ENCODE measurements around the gene DNASE1L1. TPM values are rescaled to one million over a fixed set of nuclear protein-coding genes. Genes with fewer than 3 reads are reported as not detected.

DNASE1L1 gene
- polyA plus RNA-seq, 3 donors from 2014 or later: 14.1 to 21.1 (median 17.8) TPM

DNA sequence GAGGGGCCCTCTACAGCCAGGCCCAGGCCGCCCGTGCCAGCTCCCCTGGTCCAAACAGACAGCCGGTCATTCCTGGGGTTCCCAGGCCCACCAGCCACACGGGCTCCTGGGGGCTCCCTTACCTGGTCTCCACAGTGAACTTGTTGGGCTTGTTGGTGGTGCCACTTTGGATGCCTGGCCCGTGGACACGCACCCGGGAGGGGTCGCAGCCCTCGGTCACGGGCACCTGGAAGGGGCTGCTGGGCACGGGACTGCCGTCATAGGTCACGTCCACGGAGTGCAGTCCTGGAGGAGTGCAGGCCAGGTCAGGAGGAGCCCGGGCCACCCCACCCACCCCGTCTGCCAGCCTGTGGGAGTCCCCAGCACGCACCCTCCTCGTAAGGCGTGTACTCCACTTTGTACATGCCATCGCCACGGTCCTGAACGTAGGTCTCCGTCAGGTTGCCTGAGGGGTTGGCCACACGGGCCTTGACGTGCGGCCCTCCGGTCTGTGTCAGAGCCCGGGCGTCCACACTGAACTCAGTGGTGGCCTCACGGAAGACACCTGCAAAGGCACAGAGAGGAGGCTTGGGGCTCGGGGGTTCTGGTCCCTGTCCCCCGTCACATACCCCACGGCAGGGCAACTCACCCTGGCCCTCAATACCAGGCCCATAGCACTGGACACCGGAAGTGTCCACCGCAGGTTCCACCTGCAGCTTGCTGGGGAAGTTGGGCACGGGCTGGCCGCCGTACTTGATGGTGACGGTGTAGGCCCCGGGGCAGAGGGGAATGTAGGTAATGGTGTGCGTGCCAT, 49.5 kb downstream of the DNASE1L1 start:
- DNase-seq: peak in 1 of 3 donors; percentile 2
- Mint-ChIP-seq H3K27me3 (ENCODE audit: low read depth in 3 of 3) (peaks cover 47 to 63% (median 54%) of the 10 kb centered on the region in 3 donors), H3K27ac (peak overlapping the region in 4 of 6 donors; percentile 4 to 62 (median 18)), H3K4me3 (no peak overlapping the region), H3K36me3 (peaks cover 3 to 24% (median 4%) of the 10 kb centered on the region in 3 donors), H3K9me3 (no peaks in the 10 kb centered on the region), H3K4me1 (peaks cover 34 to 53% of the 10 kb centered on the region in 2 donors)

DNA sequence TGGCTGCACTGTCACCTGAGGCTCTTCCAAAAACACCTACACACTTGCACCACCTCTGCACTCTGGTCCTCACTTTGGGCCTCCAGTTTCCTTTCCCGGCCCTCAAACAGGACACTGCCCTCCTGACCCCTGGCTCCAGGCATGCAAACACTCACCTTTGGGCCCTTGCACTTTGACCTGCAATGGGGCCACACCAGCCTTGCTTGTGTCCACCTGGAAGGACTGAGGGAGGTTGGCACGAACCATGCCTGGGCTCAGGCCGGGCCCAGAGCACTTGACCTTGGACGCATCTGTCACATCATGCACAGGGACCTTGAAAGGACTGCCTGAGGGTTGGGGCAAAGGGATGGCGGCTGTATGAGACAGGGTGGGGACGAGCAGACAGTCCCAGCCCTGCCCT, 50.2 kb downstream of the DNASE1L1 start:
- Mint-ChIP-seq H3K4me1 (peaks cover 34 to 55% of the 10 kb centered on the region in 2 donors), H3K4me3 (peak overlapping the region in 2 of 5 donors; percentile 33 to 45), H3K36me3 (peaks cover 3 to 25% (median 4%) of the 10 kb centered on the region in 3 donors), H3K9me3 (no peaks in the 10 kb centered on the region), H3K27me3 (ENCODE audit: low read depth in 3 of 3) (peaks cover 43 to 55% (median 50%) of the 10 kb centered on the region in 3 donors), H3K27ac (peak overlapping the region; percentile 73 to 82 (median 77))
- DNase-seq: peak in 1 of 3 donors; percentile 0

DNA sequence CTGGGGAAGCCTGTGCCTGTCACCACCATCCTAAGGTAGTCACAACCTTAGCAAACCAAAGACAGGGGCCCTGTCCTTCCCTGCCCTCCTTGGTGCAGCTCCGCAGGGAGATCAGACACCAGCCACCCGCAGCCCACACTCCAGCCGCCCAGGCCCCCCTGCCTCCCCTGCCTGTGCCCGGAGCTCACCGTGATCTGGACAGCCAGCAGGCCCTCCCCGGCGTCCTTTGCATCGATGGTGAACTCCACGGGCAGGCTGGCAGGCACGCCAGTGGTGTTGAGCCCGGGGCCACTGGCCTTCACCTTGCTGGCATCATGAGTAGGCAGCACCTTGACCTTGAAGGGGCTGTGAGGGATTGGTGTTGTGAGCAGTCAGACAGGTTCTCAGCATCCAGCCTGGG, 51.0 kb downstream of the DNASE1L1 start:
- peaks cover 34 to 61% of the 10 kb centered on the region in 2 donors for H3K4me1 Mint-ChIP-seq
- peak overlapping the region in 5 of 6 donors; percentile 40 to 78 (median 77) for H3K27ac Mint-ChIP-seq
- H3K4me3 Mint-ChIP-seq: no peak overlapping the region
- peaks cover 3 to 24% (median 4%) of the 10 kb centered on the region in 3 donors for H3K36me3 Mint-ChIP-seq
- DNase-seq: no peak
- H3K9me3 Mint-ChIP-seq: no peaks in the 10 kb centered on the region
- H3K27me3 Mint-ChIP-seq (ENCODE audit: low read depth in 3 of 3): peaks cover 41 to 60% (median 53%) of the 10 kb centered on the region in 3 donors

DNA sequence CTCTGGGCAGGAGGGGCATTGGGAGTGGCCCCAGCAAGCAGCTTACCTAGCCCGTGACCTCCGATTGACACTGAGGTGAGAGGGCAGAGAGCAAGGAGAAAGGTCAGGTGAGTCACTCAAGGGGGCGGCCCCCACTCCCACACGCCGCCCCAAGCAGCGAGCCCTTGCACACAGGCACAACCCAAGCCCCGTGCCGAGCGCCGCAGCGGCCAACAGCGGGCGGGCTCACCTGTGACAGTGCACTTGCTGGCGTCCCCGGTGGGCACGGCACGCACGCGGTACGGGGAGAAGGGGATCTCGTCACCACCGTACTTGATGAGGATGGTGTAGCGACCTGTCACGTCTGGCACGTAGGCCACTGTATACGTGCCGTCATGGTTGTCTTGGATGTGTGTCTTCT, 51.8 kb downstream of the DNASE1L1 start:
- peak overlapping the region in 1 of 5 donors; percentile 41 for H3K4me3 Mint-ChIP-seq

DNA sequence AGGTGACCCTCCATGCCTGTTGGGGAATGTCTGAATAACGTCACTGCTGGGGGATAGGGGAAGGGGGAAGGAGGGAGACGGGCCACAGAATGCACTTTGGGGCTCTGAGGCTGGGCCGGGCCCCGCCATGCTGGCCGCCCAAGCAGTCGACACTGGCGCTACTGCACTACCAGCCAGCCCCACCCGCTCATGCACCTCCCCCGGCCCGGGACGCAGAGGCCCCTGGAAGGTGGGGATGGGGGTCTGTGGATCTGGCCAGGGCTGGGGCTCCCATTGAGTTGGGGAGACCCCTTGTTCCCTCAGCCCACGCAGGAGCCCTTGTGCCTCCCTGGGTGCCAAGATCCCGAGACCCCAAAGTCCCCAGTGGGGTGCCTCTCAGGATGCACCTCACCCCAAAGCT, 52.5 kb downstream of the DNASE1L1 start:
- peak overlapping the region; percentile 14 to 93 (median 76) for H3K27ac Mint-ChIP-seq

More for the DNA sequence above, 51.8 kb downstream of the DNASE1L1 start:
- H3K27me3 Mint-ChIP-seq (ENCODE audit: low read depth in 3 of 3): peaks cover 40 to 63% (median 56%) of the 10 kb centered on the region in 3 donors
- peaks cover 36 to 66% of the 10 kb centered on the region in 2 donors for H3K4me1 Mint-ChIP-seq
- peak overlapping the region; percentile 44 to 76 (median 62) for H3K27ac Mint-ChIP-seq
- peaks cover 3 to 20% (median 4%) of the 10 kb centered on the region in 3 donors for H3K36me3 Mint-ChIP-seq
- no peaks in the 10 kb centered on the region for H3K9me3 Mint-ChIP-seq
- peak in 1 of 3 donors; percentile 7 for DNase-seq

DNA sequence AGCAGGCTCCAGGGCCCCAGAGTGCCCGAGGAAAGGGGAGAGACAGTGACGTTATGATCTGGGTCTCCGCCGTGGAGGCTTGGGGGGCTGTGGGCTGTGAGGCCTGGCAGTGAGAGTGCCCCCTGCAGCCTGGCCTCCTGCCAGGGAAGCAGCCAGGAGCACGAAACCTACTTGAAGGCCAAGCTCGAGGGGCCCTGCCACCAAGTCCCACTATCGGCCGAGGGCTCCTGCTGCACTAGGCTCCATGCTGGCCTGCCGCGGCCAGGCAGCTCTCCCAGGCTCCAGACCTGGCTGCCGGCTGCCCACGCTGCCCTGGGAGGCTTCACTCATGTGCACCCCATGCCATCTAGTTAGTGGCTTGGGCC, 53.3 kb downstream of the DNASE1L1 start:
- H3K27ac Mint-ChIP-seq: peak overlapping the region; percentile 55 to 93 (median 76)

More for the DNA sequence above, 52.5 kb downstream of the DNASE1L1 start:
- peaks cover 3 to 23% (median 4%) of the 10 kb centered on the region in 3 donors for H3K36me3 Mint-ChIP-seq
- peak in 1 of 3 donors; percentile 1 for DNase-seq
- H3K27me3 Mint-ChIP-seq (ENCODE audit: low read depth in 3 of 3): peaks cover 44 to 68% (median 61%) of the 10 kb centered on the region in 3 donors
- H3K9me3 Mint-ChIP-seq: no peaks in the 10 kb centered on the region
- H3K4me1 Mint-ChIP-seq: peaks cover 41 to 71% of the 10 kb centered on the region in 2 donors
- H3K4me3 Mint-ChIP-seq: peak overlapping the region in 2 of 5 donors; percentile 29 to 49

DNA sequence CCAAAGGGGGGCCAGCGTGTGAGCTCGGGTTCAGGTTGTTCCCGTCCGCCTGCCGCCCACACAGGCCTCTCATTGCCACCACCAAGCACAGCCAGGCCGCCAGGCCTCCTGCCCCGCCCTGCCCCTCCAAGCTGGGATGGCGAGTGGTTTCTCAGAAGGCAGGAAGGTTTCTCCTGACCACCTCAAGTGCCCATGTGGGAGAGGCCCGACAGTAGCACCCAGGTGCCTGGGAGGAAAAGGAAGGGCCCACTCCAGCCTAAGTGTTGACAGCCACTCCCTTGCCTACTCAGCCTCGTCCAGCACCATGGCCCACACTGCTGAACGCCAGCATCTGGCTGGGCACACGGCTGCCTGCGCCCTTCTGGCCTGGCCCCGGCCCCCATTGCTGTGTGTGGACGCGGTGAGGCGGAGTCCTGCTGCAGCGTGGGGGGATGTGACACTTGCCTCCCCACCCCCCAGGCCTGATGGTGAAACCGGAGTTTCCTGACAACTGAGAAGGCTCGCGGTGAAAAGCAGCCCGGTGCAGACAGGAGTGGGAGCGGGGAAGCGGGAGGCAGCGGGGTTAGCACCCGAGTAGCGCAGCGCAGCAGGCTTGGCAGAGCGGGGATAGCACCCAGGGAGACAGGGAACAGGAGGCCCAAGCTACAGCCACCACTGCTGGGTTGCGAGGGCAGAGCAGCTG, 53.8 kb downstream of the DNASE1L1 start:
- Mint-ChIP-seq H3K27me3 (ENCODE audit: low read depth in 3 of 3) (peaks cover 38 to 66% (median 64%) of the 10 kb centered on the region in 3 donors), H3K4me1 (peaks cover 45 to 74% of the 10 kb centered on the region in 2 donors), H3K27ac (peak overlapping the region in 5 of 6 donors; percentile 53 to 79 (median 66)), H3K36me3 (peaks cover 0 to 19% (median 3%) of the 10 kb centered on the region in 3 donors), H3K9me3 (no peaks in the 10 kb centered on the region), H3K4me3 (no peak overlapping the region)
- peak; percentile 18 to 36 (median 36) for DNase-seq

More for the DNA sequence above, 53.3 kb downstream of the DNASE1L1 start:
- Mint-ChIP-seq H3K27me3 (ENCODE audit: low read depth in 3 of 3) (peaks cover 42 to 66% (median 61%) of the 10 kb centered on the region in 3 donors), H3K36me3 (peaks cover under 1 to 19% (median 3%) of the 10 kb centered on the region in 3 donors), H3K9me3 (no peaks in the 10 kb centered on the region), H3K4me1 (peaks cover 41 to 72% of the 10 kb centered on the region in 2 donors), H3K4me3 (no peak overlapping the region)
- DNase-seq: peak in 1 of 3 donors; percentile 27

DNA sequence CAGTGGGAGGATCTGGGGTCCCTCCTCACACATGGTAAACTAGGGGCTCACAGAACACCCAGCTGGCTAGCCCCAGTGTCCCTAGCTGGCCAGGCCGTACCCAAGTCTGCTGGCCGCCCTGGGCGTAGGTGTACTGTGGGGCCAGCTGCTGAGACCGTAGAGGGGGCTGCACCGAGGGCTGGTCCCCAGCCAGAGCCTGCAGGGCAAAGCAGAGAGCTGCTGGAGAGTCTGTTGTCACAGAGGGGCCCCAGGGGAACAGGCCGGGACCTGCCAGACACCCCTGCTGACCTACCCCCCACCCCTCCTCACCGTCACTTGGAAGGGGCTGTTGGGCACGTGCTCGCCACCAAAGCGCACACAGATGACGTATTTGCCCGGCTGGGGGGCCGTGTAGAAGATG, 54.5 kb downstream of the DNASE1L1 start:
- Mint-ChIP-seq H3K27me3 (ENCODE audit: low read depth in 3 of 3) (peaks cover 33 to 67% (median 64%) of the 10 kb centered on the region in 3 donors), H3K27ac (peak overlapping the region in 5 of 6 donors; percentile 55 to 92 (median 75)), H3K9me3 (no peaks in the 10 kb centered on the region), H3K36me3 (peaks cover 0 to 19% (median 3%) of the 10 kb centered on the region in 3 donors), H3K4me1 (peaks cover 52 to 78% of the 10 kb centered on the region in 2 donors), H3K4me3 (peak overlapping the region in 1 of 5 donors; percentile 21)
- peak in 1 of 3 donors; percentile 13 for DNase-seq

DNA sequence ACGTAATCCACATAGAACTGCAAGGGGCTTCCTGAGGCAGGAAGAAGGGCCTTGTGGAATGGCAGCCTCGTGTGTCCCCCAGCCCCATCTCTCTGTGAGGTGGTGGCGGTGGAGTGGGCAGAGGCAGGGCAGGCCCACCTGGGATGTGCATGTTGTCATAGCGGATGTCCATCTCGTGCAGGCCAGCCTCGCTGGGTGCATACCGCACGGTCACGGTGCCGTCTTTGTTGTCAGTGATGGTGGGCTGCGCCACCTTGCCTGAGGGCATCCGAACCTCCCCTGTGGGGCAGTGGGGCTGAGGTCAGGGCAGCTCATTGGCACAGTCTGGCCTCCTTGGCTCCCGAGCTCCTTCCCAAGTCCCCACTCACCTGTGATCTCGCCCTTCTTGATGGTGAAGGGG, 55.0 kb downstream of the DNASE1L1 start:
- Mint-ChIP-seq H3K4me3 (peak overlapping the region in 2 of 5 donors; percentile 21), H3K27ac (peak overlapping the region; percentile 61 to 95 (median 76)), H3K36me3 (peaks cover 0 to 19% (median 3%) of the 10 kb centered on the region in 3 donors), H3K27me3 (ENCODE audit: low read depth in 3 of 3) (peaks cover 38 to 68% (median 65%) of the 10 kb centered on the region in 3 donors), H3K4me1 (peaks cover 57 to 83% of the 10 kb centered on the region in 2 donors), H3K9me3 (no peaks in the 10 kb centered on the region)
- DNase-seq: peak in 2 of 3 donors; percentile 12 to 13

DNA sequence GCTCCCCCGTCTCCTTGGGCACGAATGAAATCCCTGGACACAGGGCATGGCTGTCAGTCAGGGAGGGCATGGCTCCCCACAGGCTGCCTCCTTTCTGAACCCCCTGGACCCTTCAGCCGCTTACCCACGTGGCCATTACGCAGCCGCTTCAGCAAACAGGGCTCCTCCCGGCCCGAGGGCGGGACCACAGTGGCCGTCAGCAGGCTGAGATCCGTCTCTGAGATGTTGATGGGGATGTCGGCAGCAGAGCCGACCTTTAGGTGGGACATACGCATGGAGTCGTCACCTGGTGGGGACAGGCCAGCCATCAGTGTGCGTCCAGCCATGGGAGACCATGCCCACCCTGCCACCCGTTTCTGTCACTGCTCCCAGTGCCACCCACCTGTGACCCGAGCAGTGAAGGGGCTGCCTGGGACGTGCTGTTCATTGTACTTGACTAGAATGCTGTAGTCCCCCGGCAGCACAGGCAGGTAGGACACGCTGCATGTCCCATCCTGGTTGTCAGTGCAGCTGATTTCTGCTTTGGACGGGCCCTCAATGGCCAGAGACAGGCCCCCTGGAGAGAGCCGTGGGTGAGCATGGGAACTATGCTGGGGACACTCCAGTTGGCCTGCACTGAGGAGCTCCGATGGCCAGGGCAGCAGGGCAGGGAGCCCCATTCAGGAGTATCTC, 55.7 kb downstream of the DNASE1L1 start:
- Mint-ChIP-seq H3K4me3 (peak overlapping the region in 1 of 5 donors; percentile 21), H3K27me3 (ENCODE audit: low read depth in 3 of 3) (peaks cover 38 to 66% (median 64%) of the 10 kb centered on the region in 3 donors), H3K4me1 (peaks cover 57 to 81% of the 10 kb centered on the region in 2 donors), H3K36me3 (peaks cover 0 to 15% (median 0%) of the 10 kb centered on the region in 3 donors), H3K9me3 (no peaks in the 10 kb centered on the region), H3K27ac (peak overlapping the region; percentile 61 to 95 (median 82))
- DNase-seq: peak in 2 of 3 donors; percentile 10 to 15

DNA sequence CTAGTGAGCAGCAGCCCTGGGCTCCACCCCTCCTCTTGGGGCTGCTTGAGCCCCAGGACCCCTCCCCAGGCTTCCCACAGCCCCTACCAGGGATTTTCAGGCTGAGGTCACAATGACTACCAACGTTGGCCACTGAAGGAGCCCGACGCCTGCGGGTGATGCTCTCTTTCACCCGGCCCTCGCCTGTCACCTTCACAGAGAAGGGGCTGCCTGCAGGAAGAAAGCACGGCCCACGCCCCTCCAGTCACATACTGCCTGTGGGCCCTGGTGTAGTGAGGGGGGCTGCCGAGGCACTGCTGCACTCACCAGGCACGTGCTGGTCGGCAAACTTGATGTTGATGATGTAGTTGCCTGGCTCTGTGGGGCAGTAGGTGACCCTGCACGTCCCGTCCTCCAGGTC, 56.6 kb downstream of the DNASE1L1 start:
- H3K36me3 Mint-ChIP-seq: peaks cover 0 to 13% (median under 1%) of the 10 kb centered on the region in 3 donors
- peaks cover 60 to 85% of the 10 kb centered on the region in 2 donors for H3K4me1 Mint-ChIP-seq
- peak; percentile 32 to 51 (median 47) for DNase-seq
- peaks cover 37 to 67% (median 65%) of the 10 kb centered on the region in 3 donors for H3K27me3 Mint-ChIP-seq (ENCODE audit: low read depth in 3 of 3)
- H3K4me3 Mint-ChIP-seq: peak overlapping the region; percentile 30 to 63 (median 48)
- peak overlapping the region; percentile 92 to 100 (median 94) for H3K27ac Mint-ChIP-seq
- no peaks in the 10 kb centered on the region for H3K9me3 Mint-ChIP-seq

DNA sequence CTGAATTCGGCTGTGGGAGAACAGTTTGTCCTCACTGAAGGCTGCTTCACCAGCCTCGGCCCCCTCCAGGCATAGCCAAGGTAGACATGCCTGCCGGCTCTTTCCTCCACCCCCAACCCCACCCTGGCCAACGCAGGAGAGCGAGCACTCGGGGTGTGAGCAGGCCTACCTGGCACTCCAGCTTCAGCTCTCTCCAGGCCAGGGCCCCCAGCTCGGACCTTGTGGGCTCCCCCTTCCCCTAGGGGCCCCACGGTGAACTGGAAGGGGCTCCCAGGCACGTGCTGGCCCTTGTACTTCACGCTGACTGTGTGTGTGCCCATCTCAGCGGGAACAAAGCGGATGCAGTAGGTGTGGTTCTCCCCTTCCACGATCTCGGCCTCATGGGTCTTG, 57.0 kb downstream of the DNASE1L1 start:
- DNase-seq: peak in 1 of 3 donors; percentile 30
- Mint-ChIP-seq H3K36me3 (peaks cover 0 to 12% (median 3%) of the 10 kb centered on the region in 3 donors), H3K9me3 (no peaks in the 10 kb centered on the region), H3K4me3 (peak overlapping the region; percentile 40 to 71 (median 63)), H3K27ac (peak overlapping the region; percentile 92 to 100 (median 94)), H3K27me3 (ENCODE audit: low read depth in 3 of 3) (peaks cover 39 to 68% (median 65%) of the 10 kb centered on the region in 3 donors), H3K4me1 (peaks cover 60 to 87% of the 10 kb centered on the region in 2 donors)
